NCI-H1436 treated with DMSO at 0.1 percent for 48 hours (cell line): ENCODE results near the gene SLC46A1.
"Not testable (repeated sequence)": the region's sequence is repeated elsewhere in the genome, so short reads cannot be mapped to it uniquely, and the experiment has no call there.

Experiments
- DNase-seq: peaks from one replicate; lab custom pipeline; 2025; lab: John Stamatoyannopoulos, UW

The SLC46A1 gene

DNA sequence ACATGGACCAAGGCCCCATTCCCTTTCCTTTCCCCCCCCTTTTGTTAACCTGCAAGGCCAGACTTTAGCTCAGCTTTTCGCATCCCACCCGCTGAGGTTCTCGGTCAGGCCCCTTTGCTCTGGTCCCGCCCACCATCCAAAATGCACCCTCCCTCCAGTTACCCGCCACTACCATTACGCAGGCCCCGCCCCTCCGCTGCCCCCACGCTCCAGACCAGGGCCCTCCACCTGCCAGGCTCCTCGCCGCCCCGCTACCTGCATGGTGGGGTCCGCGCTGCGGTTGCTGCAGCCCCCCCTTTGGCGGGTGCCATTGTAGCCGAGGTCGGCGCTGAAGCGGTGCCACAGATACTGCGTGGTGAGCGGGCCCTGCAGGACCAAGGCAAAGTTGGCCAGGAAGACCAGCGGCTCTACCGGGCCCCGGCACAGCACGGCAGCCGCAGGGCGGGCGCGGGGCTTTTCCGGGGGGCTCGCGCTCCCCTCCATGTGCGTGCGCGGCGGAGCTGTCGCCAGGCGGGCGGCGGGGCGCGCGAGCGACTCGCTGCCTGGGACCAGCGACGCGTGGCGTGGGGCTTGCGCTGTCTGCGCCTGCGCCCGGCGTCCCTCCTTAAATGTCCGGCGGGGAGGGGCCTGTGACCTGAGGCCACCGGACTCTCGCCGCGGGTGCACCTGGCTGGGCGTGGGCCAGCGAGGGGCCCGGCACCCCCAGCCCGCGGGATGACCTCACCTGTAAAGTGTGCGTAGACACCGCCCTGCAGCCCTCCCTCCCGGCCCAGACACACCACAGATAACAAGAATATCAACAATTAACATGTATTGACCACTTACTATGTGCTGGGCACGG lies at the start of gene SLC46A1:
SLC46A1 (minus strand) TSS at position 581 of the 841 bp plus-strand sequence; CDS start at position 483, 98 bp downstream.
- no peak for DNase-seq

DNA sequence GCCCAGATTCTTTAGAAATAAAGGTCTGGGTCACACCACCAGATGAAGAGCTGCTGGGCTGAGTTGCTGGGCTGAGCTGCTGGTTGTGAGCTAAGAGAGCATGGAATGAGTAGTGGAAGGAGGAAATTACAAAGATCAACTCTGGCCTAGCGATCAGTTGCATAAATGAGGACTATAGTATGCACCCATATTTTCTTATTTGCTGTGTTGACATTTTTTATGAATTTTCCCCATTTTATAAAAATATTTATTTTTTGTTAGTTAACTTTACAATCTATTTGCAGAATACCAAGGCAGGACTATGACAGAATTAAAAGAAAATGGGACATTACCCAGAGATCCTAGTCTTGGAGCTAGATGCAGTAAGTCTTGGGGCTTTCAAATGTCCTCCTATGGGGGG lies 43.8 kb upstream of the SLC46A1 start:
- DNase-seq, result no peak

DNA sequence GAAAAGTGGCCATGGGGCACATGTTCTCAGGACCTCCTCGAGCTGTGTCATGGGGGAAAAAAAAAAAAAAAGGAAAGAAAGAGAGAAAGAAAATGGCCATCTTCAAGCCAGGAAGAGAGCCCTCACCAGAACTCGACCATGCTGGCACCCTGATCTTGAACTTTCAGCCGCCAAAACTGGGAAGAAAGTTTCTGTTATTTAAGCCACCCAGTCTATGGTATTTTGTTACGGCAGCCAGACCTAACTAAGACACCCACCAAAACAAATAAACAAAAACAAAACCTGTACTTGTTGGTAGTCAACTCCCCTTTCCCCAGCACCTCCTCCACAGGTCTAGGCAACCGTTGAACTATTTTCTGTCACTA lies 41.4 kb upstream of the SLC46A1 start:
- DNase-seq, result no peak

DNA sequence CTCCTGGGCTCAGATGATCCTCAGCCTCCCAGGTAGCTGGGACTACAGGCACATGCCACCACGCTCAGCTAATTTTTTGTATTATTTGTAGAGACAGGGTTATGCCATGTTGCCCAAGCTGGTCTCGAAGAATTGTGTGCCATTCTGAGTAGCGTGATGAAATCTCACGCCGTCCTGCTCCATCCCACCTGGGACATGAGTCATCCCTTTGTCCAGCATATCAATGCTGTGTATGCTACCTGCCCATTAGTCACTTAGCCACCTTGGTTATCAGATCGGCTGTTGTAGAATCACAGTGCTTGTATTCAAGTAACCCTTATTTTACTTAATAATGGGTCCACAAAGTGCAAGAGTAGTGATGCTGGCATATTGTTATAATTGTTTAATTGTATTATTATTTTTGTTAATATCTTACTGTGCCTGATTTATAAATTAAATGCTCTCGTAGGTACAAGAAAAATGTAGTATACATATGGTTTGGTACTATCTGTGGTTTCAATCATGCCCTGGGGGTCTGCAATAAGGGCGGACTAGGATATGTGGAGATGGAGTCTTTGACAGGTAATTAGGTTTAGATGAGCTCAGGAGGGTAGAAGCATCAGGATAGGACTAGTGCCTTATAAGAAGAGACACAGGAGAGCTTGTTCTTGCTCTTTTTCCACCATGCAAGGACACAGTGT lies 40.8 kb upstream of the SLC46A1 start:
- no peak for DNase-seq

DNA sequence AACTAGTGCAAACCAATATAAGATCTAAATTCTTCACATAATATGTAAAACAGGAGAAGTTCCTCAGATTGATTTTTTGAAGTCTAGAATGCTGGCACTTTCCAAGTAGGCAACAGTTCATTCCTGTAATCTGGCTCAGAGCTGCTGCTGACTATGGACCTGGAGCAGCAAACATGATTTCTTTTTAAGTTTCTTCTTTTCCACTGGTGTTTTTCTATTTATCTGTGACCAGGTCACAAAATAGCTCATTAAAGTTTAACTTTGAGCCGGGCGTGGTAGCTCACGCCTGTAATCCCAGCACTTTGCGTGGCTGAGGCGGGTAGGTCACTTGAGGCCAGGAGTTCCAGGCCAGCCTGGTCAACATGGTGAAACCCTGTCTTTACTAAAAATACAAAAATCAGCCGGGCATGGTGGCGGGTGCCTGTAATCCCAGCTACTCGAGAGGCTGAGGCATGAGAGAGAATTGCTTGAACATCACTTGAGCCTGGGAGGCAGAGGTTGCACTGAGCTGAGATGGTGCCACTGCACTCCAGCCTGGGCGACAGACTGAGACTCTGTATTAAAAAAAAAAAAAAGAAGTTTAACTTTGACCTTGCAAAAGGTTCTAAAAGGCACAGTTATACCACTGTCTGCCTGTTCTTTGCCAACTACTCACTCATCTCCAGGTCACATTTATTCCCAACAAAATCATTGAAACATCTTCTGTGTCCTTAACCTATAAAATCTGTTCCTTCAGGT lies 38.1 kb upstream of the SLC46A1 start:
- no peak for DNase-seq

DNA sequence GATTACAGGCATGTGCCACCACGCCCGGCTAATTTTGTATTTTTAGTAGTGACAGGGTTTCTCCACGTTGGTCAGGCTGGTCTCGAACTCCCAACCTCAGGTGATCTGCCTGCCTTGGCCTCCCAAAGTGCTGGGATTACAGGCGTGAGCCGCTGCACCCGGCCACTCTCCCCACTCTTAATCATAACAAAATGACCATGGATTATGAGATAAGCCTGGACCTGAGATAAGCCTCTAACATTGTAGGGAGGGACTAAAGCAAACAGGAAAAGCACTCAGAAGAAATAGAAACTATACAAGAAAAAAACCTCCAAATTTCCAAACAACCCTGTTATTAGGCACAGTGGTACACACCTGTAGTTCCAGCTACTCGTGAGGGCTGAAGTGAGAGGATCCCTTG lies 28.3 kb upstream of the SLC46A1 start:
- DNase-seq, result not testable (repeated sequence)

DNA sequence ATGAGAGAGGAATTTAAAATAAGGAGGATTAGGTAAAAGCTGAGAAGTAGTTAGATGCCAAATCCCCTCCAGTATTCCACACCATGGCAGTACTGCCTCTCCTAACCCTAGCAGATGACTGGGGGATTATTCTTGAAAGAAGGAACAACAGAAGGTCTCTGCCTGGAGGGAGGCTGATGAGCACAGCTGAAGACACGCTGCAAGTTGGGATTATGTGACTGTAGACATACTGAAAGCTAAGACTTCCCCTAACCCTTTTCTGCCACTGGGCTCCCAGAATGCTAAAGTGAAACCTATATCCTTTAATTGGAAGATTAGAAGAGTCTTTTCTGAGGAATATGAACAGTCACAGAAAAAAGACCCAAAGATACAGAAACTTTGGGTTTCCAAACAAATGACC lies 27.7 kb upstream of the SLC46A1 start:
- DNase-seq, result no peak

DNA sequence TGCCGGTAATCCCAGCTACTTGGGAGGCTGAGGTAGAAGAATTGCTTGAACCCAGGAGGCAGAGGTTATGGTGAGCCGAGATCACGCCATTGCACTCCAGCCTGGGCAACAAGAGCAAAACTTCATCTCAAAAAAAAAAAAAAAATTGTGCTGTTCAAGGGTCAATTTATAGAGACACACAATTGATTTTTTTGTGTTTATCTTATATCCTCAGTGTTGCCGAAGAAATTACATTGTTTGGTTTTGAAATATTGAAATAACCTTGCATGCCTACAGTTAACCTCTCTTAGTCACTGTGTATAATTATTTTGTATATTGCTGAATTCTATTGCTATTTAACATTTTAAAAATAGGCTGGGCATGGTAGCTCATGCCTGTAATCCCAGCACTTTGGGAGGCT lies 22.0 kb upstream of the SLC46A1 start:
- DNase-seq, result not testable (repeated sequence)

DNA sequence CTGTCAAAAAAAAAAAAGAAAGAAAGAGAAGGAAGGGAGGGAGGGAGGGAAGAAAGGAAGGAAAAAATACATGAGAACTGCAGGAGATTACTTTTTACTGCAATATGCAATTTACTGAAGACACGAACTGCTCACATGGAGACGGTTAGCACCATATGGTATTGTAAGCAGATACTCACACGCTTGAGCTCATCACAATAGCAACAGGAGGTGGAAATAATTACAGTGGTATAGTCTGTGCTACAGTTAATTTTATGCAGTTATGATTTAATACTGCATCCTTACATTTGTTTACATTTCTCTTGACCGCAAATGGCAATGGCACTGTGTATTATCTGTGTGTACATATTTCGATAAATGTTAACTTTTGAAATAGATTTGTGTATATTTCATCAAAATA lies 21.4 kb upstream of the SLC46A1 start:
- no peak for DNase-seq

DNA sequence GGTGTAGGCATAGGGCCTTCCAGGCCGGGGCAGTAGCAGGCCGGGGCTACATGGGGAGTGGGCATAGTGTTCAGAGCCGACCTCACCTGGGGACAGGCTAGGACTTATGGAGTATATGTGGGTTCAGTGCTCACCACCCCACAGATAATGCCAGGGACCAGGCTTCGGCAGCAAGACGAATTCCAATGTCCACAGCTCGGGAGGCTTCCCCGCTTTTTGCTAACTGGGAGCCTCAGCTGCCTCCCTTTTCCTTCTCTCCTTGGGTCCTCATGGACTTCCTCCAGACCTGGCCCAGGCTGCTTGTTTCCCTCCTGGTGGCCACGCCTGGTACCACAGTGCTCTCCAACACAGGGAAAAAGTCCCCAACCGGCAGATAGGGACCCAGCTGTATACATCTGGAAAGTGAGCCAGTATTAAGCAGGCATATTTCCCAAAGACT lies 20.1 kb upstream of the SLC46A1 start:
- DNase-seq, result no peak

DNA sequence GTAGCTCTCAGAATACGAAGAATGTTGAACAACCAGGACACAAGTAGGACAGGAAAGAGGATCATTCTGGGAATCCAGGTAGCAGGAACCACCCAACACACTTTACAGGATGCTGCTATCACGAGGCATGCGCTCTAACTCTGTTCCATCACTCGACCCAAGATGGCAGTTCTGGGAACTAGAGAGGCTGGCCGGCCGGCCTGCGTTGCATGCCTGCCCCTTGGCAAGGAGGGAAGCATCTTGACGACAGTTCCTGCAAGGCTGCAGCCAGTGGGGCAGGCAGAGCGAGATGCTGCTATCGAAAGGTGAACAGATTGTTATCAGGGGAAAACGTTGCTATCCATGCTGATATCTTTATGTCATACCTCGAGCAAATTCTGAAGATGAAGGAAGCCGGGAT lies 19.2 kb upstream of the SLC46A1 start:
- DNase-seq, result no peak

DNA sequence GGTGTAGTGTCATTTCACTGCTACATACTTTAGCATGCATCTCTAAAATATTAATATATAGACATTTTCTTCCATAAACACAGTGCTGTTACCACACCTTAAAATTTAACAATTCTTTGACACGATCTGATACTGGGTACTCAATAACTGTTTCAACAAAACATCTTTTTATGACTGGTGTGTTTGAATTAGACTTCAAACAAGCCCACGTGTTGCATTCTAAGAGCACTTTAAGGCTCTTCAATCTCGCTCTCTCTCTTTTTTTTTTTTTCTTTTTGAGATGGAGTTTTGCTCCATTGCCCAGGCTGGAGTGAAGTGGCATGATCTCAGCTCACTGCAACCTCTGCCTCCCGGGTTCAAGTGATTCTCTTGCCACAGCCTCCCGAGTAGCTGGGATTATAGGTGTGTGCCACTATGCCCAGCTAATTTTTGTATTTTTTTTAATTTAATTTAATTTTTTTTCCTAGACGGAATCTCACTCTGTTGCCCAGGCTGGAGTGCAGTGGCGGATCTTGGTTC lies 15.8 kb upstream of the SLC46A1 start:
- no peak for DNase-seq

DNA sequence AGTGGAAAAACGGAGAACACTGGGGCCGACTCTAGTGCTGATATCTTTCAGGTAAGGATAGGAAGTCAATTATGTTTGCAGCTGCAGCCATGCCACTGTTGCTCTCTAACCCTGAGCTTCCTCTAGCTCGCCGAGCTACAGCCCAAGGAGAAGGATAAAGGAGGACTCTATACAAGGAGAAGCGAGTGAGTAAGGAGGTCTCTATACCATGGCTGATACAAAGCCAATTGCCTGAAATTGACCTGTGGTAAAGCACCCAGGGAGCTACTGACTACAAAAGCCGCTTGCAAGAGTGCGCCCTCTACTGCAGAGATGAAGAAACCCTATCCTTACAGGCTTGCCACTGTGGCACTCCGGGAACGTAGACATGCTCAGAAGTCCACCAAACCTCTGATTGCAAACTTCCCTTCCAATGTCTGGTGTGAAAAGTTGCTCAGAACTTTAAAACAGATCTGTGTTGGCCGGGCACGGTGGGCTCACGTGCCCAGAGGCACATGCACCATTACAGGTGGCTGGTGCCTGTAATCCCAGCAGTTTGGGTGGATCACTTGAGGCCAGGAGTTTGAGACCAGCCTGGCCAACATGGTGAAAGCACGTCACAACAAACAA lies 10.8 kb upstream of the SLC46A1 start:
- peak; percentile 35 for DNase-seq

DNA sequence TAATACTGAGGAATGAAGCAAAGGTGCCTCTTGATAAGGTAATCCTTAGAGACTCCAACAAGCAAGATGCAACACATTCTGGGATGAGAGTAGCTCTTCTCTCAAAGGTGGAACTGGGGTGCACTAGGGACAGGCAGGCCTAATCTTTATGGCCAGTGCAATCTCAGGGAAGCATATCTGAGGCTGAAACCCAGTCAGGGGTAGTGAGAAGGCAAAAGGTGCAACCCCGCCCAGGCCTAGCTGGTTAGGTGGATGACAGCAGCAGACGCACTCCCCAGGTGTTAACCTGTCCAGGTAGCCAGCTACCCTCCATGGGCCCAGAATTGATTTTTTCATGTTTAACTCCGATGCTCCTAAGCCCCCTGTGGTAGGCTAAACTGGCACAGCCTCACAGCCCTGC lies 9.9 kb upstream of the SLC46A1 start:
- no peak for DNase-seq

DNA sequence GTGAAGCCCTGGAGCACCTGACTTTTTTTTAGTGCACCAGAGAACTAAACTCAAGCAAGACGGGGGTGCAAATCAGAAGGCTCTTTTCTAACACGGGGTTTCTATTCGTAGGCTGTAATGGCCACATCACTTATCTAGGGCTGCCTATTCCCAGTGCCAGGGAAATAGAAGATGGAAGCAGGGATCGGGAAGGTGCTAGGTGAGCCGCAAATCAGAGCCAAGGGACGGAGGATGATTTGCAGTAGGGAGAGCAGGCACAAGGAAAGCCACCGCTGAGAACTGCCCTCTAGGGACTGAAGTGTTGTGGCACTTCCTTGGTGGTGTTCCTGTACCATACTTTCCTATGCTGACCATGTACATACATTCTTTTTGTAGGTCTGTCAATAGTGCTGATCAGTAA lies 7.8 kb upstream of the SLC46A1 start:
- DNase-seq, result no peak

DNA sequence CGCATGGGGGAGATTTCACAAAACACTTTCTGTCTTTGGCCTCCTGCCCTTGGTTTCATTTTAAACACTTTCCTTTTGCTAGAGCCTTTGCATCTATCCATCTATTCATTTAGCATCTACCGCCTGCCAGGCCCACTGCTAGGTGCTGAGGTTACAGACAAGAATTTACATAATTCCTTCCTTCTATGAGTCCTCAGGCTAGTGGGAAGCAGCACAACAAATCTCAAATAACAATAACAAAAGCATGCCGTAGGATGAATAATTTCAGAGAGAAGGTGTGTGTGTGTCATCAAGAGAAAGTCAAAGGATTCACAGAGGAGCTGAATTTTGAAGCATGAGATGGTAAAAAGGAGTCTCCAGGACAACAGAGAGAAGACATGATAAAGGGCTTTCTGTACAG lies 6.1 kb upstream of the SLC46A1 start:
- no peak for DNase-seq

DNA sequence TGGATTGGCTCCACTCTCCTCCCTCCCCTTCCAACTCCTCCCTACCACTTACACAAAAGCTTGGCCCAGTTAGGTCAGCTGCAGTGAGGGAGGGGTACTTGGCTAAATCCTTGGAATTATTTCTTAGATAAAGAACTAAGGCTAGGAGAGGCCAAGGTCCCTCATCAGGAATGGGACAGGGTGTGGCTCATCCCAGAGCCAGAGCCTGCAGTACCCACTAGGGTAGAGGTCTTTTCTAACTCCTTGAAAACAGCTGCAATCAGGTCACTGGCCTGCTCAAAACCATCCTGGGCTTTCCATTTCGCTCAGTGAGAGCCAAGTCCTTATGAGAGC lies 1.9 kb upstream of the SLC46A1 start:
- DNase-seq, result no peak

DNA sequence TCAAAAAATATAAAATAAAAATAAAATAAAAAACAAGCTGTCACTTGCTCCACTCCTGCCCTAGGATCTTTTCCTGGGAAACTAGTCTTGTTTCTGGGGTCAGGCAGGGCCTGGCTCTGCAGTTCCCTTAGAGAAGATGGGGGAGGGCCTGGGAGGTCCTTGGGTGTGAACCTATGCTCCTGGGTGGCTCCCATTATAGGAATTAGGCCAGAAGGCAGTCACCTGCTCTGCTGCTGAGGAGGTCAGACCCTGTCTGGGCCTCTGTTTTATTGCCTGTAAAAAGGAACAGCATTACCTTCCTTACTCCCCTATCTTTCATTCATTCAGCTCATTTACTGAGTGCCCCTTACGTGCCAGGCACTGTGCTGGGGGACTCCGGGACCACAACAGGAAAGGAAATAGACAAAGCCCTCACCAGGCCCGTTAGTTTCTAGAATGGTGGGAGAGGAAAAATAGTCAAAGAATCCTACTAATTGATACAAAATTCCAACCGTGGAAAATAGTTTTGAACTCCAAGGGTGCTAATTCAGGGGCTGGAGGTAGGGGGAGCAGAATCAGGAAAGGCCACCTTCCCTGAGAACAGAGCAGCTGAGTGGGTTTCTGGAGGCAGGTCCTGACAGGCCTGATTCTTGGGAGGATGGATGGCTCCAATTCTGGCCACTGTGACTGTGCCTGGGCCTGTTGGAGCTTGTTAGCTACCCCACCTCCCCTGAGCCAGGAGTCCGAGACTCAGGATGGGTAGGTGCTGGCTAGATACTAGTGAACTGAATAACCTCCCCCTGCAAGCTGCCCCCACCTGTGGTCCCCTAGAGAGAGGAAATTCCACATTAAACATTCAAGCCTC lies 1.3 kb upstream of the SLC46A1 start:
- no peak for DNase-seq

DNA sequence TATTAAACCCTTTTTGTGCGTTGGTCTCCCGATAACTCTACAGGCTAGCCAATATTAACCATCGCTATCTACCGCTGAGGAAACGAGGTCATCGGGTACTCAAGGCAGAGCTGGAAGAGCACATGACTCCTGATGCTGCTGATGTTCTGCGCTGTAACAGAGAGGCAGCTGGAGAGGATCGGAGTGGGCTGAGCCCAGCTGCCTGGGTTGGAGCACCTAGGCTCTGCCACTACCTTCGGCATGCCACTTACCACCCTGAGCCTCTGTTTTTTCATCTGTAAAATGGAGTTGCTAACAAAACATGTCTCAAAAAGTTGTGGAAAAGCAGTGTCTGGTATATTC lies 432 bp upstream of the SLC46A1 start:
- no peak for DNase-seq

DNA sequence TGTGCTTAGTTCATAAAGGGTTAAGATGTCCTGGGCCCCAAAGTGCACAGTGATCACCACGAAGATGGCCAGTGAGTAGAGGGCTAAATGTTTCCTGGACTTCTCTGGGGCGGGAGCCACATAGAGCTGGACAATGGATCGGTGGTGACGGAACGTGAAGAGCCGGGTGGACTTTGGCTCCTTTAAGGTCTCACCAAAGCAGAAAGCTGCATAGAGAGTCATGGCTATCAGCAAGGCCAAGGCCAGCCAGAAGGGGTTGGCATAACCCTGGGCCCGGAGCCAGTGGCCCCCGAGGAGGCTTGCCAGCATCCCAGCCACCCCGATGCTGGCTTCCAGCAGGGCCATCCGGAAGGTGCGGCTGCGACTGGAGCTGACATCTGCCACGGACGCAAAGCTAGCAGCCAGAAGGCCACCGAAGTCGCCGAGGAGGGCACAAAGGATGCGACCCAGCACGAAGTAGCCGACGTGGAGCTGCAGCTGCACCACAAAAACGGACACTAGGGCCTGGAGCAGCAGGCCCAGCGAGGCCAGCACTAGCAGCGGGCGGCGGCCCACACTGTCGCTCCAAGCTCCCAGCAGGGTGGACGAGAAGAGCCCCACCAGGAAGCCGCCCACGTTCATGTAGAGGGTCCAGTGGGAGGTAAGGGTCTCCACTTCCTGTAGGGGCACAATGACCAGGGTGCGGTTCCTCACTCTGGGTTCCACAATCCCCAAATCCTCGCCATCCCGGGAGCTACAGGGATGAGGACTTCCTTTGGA lies 1.0 kb downstream of the SLC46A1 start:
- no peak for DNase-seq

DNA sequence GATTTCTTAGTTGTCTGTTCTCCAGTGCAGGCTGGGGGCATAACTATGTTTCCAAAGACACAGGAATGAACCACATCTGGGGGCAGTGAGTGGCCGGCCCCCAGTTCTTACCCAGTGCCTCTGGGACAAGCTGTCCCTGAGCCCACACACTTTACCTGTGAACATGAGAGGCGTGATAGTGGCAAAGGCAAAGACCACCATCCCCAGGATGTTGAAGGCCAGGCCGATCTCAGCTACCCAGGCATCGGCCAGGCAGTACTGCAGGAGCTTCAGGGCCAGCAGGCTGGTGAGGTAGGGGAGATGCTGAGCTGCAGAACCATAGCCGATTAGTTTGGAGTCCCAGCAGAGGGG lies 1.6 kb downstream of the SLC46A1 start:
- no peak for DNase-seq
